Activated CD4-positive, alpha-beta T cell treated with anti-CD3 and anti-CD28 coated beads, Interleukin-2, amount 10 ng/mL, durations not matched to agents 24 days and 14 days (primary cell): Measurements from ENCODE around the gene APOC4. TPM values are rescaled to one million over a fixed set of nuclear protein-coding genes. Genes with fewer than 3 reads are reported as not detected.

Source experiments
- DNase-seq: peaks from one replicate; pipeline ENCODE4 v3.0.0; 2022
- H3K27ac Mint-ChIP-seq: one replicate; pipeline ENCODE4 v1.8.0; 2022; ENCODE audit warnings: mild to moderate bottlenecking, mixed read lengths
- H3K27me3 Mint-ChIP-seq: one replicate; pipeline ENCODE4 v1.8.0; 2022; ENCODE audit warnings: mixed read lengths
- H3K36me3 Mint-ChIP-seq: one replicate; pipeline ENCODE4 v1.8.0; 2022; ENCODE audit warnings: low read depth, mild to moderate bottlenecking, mixed read lengths
- H3K4me1 Mint-ChIP-seq: one replicate; pipeline ENCODE4 v1.8.0; 2021; ENCODE audit warnings: mixed read lengths
- H3K4me3 Mint-ChIP-seq: one replicate; pipeline ENCODE4 v1.8.0; 2022; ENCODE audit warnings: mild to moderate bottlenecking, moderate library complexity, mixed read lengths
- H3K9me3 Mint-ChIP-seq: one replicate; pipeline ENCODE4 v1.8.0; 2021; ENCODE audit warnings: mixed read lengths
- intact Hi-C: fragments of 100-400 bp; cut with micrococcal nuclease; formaldehyde crosslinking; loops from one replicate; pipeline ENCODE4 v1.15.1; 2023
- total RNA-seq: library from RNA; stranded (reverse); gene quantifications from 2 replicates; pipeline ENCODE4 v1.2.3, GENCODE V29; 2022

Gene APOC4
- total RNA-seq, 1 donor from 2014 or later = not detected

GRCh38 chr19:44931541-44931940 is 10.5 kb upstream of the APOC4 start:
- intact Hi-C loops = no loop called here
- Mint-ChIP-seq H3K36me3 (no peaks in the 10 kb centered on the region), H3K27ac (no peak overlapping the region), H3K27me3 (peaks cover 3% of the 10 kb centered on the region), H3K4me1 (peaks cover 5% of the 10 kb centered on the region), H3K4me3 (no peak overlapping the region), H3K9me3 (no peaks in the 10 kb centered on the region)
- no peak for DNase-seq

GRCh38 chr19:44939668-44940067 is 2.4 kb upstream of the APOC4 start:
- H3K36me3 Mint-ChIP-seq = no peaks in the 10 kb centered on the region
- no peak overlapping the region for H3K4me3 Mint-ChIP-seq
- intact Hi-C loops = no loop called here

GRCh38 chr19:44943801-44944249 is 1.8 kb downstream of the APOC4 start:
- no peak overlapping the region for H3K4me3 Mint-ChIP-seq
- H3K27me3 Mint-ChIP-seq = no peaks in the 10 kb centered on the region
- intact Hi-C loops = no loop called here
- DNase-seq = no peak
- peaks cover 2% of the 10 kb centered on the region for H3K4me1 Mint-ChIP-seq
- H3K9me3 Mint-ChIP-seq = no peaks in the 10 kb centered on the region
- H3K27ac Mint-ChIP-seq = no peak overlapping the region
- no peaks in the 10 kb centered on the region for H3K36me3 Mint-ChIP-seq

More at GRCh38 chr19:44939668-44940067, 2.4 kb upstream of the APOC4 start:
- no peak overlapping the region for H3K27ac Mint-ChIP-seq
- H3K9me3 Mint-ChIP-seq = no peaks in the 10 kb centered on the region
- DNase-seq = no peak
- peaks cover 2% of the 10 kb centered on the region for H3K4me1 Mint-ChIP-seq
- H3K27me3 Mint-ChIP-seq = no peaks in the 10 kb centered on the region

GRCh38 chr19:44947041-44947581 is 5.1 kb downstream of the APOC4 start:
- intact Hi-C loops = no loop called here

GRCh38 chr19:44948237-44948636 is 6.2 kb downstream of the APOC4 start:
- no peaks in the 10 kb centered on the region for H3K4me1 Mint-ChIP-seq

More at GRCh38 chr19:44947041-44947581, 5.1 kb downstream of the APOC4 start:
- Mint-ChIP-seq H3K4me3 (no peak overlapping the region), H3K9me3 (no peaks in the 10 kb centered on the region), H3K36me3 (no peaks in the 10 kb centered on the region), H3K4me1 (peaks cover 2% of the 10 kb centered on the region), H3K27me3 (no peaks in the 10 kb centered on the region), H3K27ac (no peak overlapping the region)
- no peak for DNase-seq

GRCh38 chr19:44948763-44949374 is 6.8 kb downstream of the APOC4 start:
- no peak for DNase-seq
- no peak overlapping the region for H3K27ac Mint-ChIP-seq
- intact Hi-C loops = no loop called here
- H3K27me3 Mint-ChIP-seq = no peaks in the 10 kb centered on the region
- peaks cover 4% of the 10 kb centered on the region for H3K4me1 Mint-ChIP-seq
- no peaks in the 10 kb centered on the region for H3K36me3 Mint-ChIP-seq
- no peaks in the 10 kb centered on the region for H3K9me3 Mint-ChIP-seq
- H3K4me3 Mint-ChIP-seq = no peak overlapping the region

More at GRCh38 chr19:44948237-44948636, 6.2 kb downstream of the APOC4 start:
- H3K9me3 Mint-ChIP-seq = no peaks in the 10 kb centered on the region
- H3K27ac Mint-ChIP-seq = no peak overlapping the region
- intact Hi-C loops = no loop called here
- H3K36me3 Mint-ChIP-seq = no peaks in the 10 kb centered on the region
- no peak overlapping the region for H3K4me3 Mint-ChIP-seq
- DNase-seq = no peak
- no peaks in the 10 kb centered on the region for H3K27me3 Mint-ChIP-seq

- Mint-ChIP-seq H3K9me3 (no peaks in the 10 kb centered on the region), H3K27me3 (no peaks in the 10 kb centered on the region)
- intact Hi-C loops = no loop called here
Observed at GRCh38 chr19:44949550-44949949, 7.5 kb downstream of the APOC4 start.

GRCh38 chr19:44951179-44952159 is 9.4 kb downstream of the APOC4 start:
- Mint-ChIP-seq H3K27ac (no peak overlapping the region), H3K27me3 (no peaks in the 10 kb centered on the region), H3K36me3 (no peaks in the 10 kb centered on the region), H3K4me1 (peaks cover 12% of the 10 kb centered on the region), H3K4me3 (no peak overlapping the region), H3K9me3 (no peaks in the 10 kb centered on the region)
- intact Hi-C loops = loop anchor here (1.0 to 5.0 kb wide), 2 partner anchors 48 to 149 kb away; no protein-coding TSS in a partner anchor
- DNase-seq = peak; percentile 90

More at GRCh38 chr19:44949550-44949949, 7.5 kb downstream of the APOC4 start:
- DNase-seq = no peak
- Mint-ChIP-seq H3K4me3 (no peak overlapping the region), H3K4me1 (peaks cover 4% of the 10 kb centered on the region), H3K27ac (no peak overlapping the region), H3K36me3 (no peaks in the 10 kb centered on the region)

GRCh38 chr19:44954278-44954648 is 12.2 kb downstream of the APOC4 start:
- Mint-ChIP-seq H3K36me3 (no peaks in the 10 kb centered on the region), H3K27me3 (no peaks in the 10 kb centered on the region)

GRCh38 chr19:44954649-44955504 is 12.8 kb downstream of the APOC4 start, which contains the start of gene CLPTM1:
Gene CLPTM1, plus strand, starts transcription at chr19:44955380. Its CDS starts 16 bp downstream, at chr19:44955396.
- intact Hi-C loops = loop anchor here (1.0 to 5.0 kb wide), 5 partner anchors 47 to 153 kb away; no protein-coding TSS in a partner anchor

More at GRCh38 chr19:44954278-44954648, 12.2 kb downstream of the APOC4 start:
- peaks cover 30% of the 10 kb centered on the region for H3K4me1 Mint-ChIP-seq
- intact Hi-C loops = loop anchor here (5.0 kb wide), 1 partner anchor 152 kb away; no protein-coding TSS in a partner anchor
- peak overlapping the region; percentile 94 for H3K27ac Mint-ChIP-seq
- no peaks in the 10 kb centered on the region for H3K9me3 Mint-ChIP-seq
- H3K4me3 Mint-ChIP-seq = peak overlapping the region; percentile 95
- DNase-seq = no peak

GRCh38 chr19:44955505-44956439 is 13.7 kb downstream of the APOC4 start:
- Mint-ChIP-seq H3K27me3 (no peaks in the 10 kb centered on the region), H3K4me3 (peak overlapping the region; percentile 95), H3K27ac (peak overlapping the region; percentile 82), H3K4me1 (peaks cover 36% of the 10 kb centered on the region), H3K36me3 (peaks cover 9% of the 10 kb centered on the region), H3K9me3 (no peaks in the 10 kb centered on the region)
- DNase-seq = peak; percentile 66
- intact Hi-C loops = loop anchor here (1.0 kb wide), 4 partner anchors 47 to 137 kb away; no protein-coding TSS in a partner anchor

More at GRCh38 chr19:44954649-44955504, 12.8 kb downstream of the APOC4 start, which contains the start of gene CLPTM1:
- Mint-ChIP-seq H3K27ac (peak within 1 kb of the TSS; percentile 94), H3K27me3 (no peaks in the 10 kb centered on the region), H3K36me3 (peaks cover 2% of the 10 kb centered on the region), H3K9me3 (no peaks in the 10 kb centered on the region), H3K4me1 (peaks cover 36% of the 10 kb centered on the region), H3K4me3 (peak within 1 kb of the TSS; percentile 95)
- DNase-seq = peak; percentile 98

GRCh38 chr19:44957526-44957925 is 15.5 kb downstream of the APOC4 start:
- H3K27ac Mint-ChIP-seq = no peak overlapping the region
- H3K36me3 Mint-ChIP-seq = peaks cover 19% of the 10 kb centered on the region
- H3K4me3 Mint-ChIP-seq = no peak overlapping the region
- H3K9me3 Mint-ChIP-seq = no peaks in the 10 kb centered on the region
- intact Hi-C loops = no loop called here
- DNase-seq = no peak
- H3K4me1 Mint-ChIP-seq = peaks cover 38% of the 10 kb centered on the region
- H3K27me3 Mint-ChIP-seq = no peaks in the 10 kb centered on the region
